ENCODE data around the gene DEFB110.
A peak's percentile ranks its signal among the peaks of the same experiment; 100 is the strongest.

DEFB110 gene

DNA sequence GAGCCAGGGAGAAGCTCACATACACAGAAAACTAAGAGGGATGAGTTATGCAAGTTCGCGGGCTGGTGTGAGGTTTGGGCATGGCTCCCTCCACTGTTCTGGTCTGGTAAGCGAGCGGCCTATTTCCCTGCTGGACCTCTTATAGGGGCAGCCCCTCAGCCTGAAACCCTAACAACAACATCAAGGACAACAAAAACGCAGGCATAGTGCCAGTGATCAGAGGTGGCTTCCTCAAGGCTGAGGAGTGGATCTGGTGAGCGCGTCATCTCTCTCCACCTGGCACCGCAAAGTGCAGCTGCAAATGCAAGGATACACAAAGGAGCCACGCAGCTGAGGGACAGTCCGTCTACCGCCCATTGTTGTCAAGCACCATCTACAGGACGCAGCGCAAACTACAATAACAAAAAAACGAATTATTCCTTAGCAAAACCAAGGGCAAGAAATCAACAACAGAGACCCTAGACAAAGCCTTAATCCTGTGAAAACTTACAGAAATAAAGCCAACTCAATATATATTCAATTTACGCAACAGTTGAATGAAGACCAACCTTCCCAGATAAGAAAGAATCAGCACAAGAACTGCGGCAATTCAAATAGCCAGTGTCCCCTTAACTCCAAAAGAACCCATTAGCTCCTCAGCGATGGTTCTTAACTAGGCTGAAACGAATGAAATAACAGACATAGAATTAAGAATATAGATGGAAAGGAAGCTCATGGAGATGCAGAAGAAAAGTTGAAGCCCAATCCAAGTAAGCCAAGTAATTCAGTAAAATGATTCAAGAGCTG, 9.2 kb upstream of the DEFB110 start:
- peak; percentile 10 for DNase-seq (ENCODE audit: low spot score)
- TF ChIP-seq, protein P1, sequence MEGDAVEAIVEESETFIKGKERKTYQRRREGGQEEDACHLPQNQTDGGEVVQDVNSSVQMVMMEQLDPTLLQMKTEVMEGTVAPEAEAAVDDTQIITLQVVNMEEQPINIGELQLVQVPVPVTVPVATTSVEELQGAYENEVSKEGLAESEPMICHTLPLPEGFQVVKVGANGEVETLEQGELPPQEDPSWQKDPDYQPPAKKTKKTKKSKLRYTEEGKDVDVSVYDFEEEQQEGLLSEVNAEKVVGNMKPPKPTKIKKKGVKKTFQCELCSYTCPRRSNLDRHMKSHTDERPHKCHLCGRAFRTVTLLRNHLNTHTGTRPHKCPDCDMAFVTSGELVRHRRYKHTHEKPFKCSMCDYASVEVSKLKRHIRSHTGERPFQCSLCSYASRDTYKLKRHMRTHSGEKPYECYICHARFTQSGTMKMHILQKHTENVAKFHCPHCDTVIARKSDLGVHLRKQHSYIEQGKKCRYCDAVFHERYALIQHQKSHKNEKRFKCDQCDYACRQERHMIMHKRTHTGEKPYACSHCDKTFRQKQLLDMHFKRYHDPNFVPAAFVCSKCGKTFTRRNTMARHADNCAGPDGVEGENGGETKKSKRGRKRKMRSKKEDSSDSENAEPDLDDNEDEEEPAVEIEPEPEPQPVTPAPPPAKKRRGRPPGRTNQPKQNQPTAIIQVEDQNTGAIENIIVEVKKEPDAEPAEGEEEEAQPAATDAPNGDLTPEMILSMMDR (IDR thresholded peaks at IDR 0.05; ENCODE audit: borderline replicate concordance, control extremely low read depth, extremely low read depth, insufficient read depth, missing control alignments) = no peak
- in situ Hi-C loops (cut with MboI; ENCODE audit: low sequenced_read_pairs, unreplicated experiment) = no loop called here

DNA sequence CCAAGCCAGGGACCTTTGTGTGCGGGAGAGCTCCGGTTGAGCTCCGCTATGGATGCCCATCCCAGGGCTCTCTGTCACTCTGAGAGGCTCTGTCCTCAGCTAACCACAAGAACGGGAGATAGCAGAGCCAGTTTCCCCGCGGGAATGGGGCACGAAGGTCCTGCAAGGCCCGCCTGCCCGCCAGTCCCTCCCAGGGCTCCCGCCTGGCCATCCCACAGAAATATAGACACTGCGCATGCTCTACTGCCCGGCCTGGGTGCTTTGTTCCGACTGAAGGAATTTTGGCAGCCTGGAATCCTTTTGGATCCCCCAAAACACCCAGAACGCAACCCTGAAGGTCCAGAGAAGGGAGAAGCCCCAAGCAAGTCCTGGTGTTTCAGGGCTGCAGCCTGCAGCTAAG, 8.6 kb upstream of the DEFB110 start:
- TF ChIP-seq, protein P1 (IDR thresholded peaks at IDR 0.05; ENCODE audit: borderline replicate concordance, control extremely low read depth, extremely low read depth, insufficient read depth, missing control alignments) = no peak
- no peak for DNase-seq (ENCODE audit: low spot score)
- in situ Hi-C loops (cut with MboI; ENCODE audit: low sequenced_read_pairs, unreplicated experiment) = no loop called here

DNA sequence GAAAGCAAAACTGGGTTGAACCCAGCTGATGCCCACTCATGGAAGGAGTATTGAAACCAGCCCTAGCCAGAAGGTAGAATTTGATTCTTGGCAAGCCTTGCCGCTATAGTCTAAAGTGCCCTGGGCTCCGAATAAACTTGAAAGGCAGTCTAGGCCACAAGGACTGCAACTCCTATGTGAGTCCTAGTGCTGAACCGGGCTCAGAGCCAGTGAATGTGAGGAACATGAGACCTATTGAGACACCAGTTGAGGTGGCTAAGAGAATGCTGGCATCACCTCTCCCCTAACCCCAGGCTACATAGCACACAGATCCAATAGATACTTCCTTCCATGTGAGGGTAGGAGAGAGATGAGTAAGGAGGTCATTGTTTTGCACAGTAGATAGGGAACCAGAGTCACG, 3.5 kb upstream of the DEFB110 start:
- TF ChIP-seq, protein P1 (IDR thresholded peaks at IDR 0.05; ENCODE audit: borderline replicate concordance, control extremely low read depth, extremely low read depth, insufficient read depth, missing control alignments) = no peak
- no peak for DNase-seq (ENCODE audit: low spot score)
- in situ Hi-C loops (cut with MboI; ENCODE audit: low sequenced_read_pairs, unreplicated experiment) = no loop called here

DNA sequence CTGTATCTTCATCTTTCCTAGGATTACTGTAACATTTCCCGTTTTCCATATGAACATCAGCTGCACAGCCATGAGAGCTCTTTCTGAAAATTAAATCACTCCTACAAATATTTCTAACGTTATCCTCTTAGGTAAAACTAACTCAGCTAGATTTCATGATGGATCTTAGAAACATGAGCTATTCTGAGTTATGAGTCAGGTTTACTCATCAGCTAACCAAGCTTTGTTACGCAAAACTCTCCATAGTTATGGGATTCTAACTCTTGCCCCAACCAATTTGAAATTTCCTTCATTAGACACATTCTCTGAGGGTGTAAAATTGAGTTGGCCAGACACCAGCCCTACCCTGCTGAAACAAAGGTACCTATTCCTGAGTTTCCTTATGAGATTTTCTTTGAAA, 14.0 kb downstream of the DEFB110 start:
- TF ChIP-seq, protein P1 (IDR thresholded peaks at IDR 0.05; ENCODE audit: borderline replicate concordance, control extremely low read depth, extremely low read depth, insufficient read depth, missing control alignments) = no peak
- DNase-seq (ENCODE audit: low spot score) = no peak
- in situ Hi-C loops (cut with MboI; ENCODE audit: low sequenced_read_pairs, unreplicated experiment) = no loop called here

DNA sequence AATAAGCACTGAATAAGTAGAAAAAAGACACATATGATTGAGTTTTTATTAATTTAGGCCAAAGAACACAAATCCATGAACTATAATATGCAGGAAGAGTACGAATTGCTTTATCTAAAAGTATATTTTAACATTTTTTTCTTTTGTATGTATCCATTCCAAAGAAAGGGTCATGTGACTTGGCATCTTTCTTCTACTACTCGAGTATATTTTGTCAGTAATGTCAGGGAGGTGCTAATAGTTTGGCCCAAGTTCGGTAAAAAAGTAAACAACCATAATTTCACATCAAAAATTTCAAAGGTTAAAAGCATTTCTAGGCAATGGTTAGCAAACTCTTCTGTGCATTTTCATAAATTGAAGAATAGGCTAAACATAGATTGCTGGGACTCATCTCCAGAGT, 18.7 kb downstream of the DEFB110 start:
- TF ChIP-seq, protein P1 (IDR thresholded peaks at IDR 0.05; ENCODE audit: borderline replicate concordance, control extremely low read depth, extremely low read depth, insufficient read depth, missing control alignments) = no peak
- in situ Hi-C loops (cut with MboI; ENCODE audit: low sequenced_read_pairs, unreplicated experiment) = no loop called here
- DNase-seq (ENCODE audit: low spot score) = no peak

DNA sequence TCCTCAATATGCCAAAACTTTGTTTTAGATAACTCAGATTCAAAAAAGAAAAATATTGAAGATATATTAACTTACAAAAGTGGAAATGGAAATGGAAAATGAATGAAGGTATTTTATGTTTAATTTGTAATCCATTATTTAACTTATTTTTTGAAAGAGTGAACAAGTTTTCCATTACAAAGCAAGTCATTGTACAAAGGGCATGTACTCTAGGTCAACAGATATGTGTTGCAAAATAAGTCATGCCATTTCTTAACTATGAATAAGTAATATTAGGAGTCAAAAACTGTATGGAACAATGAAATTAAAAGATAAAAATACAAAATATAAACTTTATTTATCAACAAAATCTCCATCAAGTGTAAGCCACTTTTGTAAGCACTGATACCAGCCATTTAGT, 26.5 kb downstream of the DEFB110 start:
- DNase-seq (ENCODE audit: low spot score) = no peak
- in situ Hi-C loops (cut with MboI; ENCODE audit: low sequenced_read_pairs, unreplicated experiment) = no loop called here

More for the DNA sequence above, 26.5 kb downstream of the DEFB110 start:
- TF ChIP-seq, protein P1 (IDR thresholded peaks at IDR 0.05; ENCODE audit: borderline replicate concordance, control extremely low read depth, extremely low read depth, insufficient read depth, missing control alignments) = no peak
